CD4-positive, alpha-beta T cell (primary cell): ENCODE measurements around the gene TGFBR2. TPM values are rescaled to one million over a fixed set of nuclear protein-coding genes. Genes with fewer than 3 reads are reported as not detected.

Experiments used
- ATAC-seq: fragments of 200-7000 bp; cut with Tn5 transposase; one replicate; pipeline ENCODE4 v1.10.0; 2022; ENCODE audit warnings: mild to moderate bottlenecking; ENCODE audit not compliant: poor library complexity
- CTCF ChIA-PET: fragments of 350-600 bp; sonication (Branson Sonifier 250); formaldehyde crosslinking; loops from one replicate; lab custom pipeline; 2021; ENCODE audit warnings: antibody characterized with exemption, inconsistent platforms; lab: Charles Lee
- POLR2A ChIA-PET: fragments of 350-600 bp; sonication (Branson Sonifier 250); formaldehyde crosslinking; loops from one replicate; lab custom pipeline; 2021; ENCODE audit warnings: antibody characterized with exemption, inconsistent platforms; lab: Charles Lee
- DNase-seq, 14 experiments: peaks; one replicate each; pipeline ENCODE4 v3.0.0-alpha.2; 2013 to 2020; ENCODE audit warnings: mixed read lengths in 2 of 14
- H3K27ac ChIP-seq, 2 donors: one replicate each; pipeline versions ENCODE4 v1.5.1 to v1.7.0; 2013; ENCODE audit warnings: low read length in 2 of 2, low read depth in 1 of 2, mild to moderate bottlenecking in 1 of 2
- H3K27me3 ChIP-seq, 2 experiments: 1 replicate in 1 of 2; 2 replicates in 1 of 2; pipeline versions ENCODE4 v1.6.1 to v1.7.0; 2013; ENCODE audit warnings: low read length in 2 of 2, control low read depth in 1 of 2, mild to moderate bottlenecking in 1 of 2, moderate library complexity in 1 of 2; ENCODE audit not compliant: insufficient read depth in 2 of 2, control insufficient read depth in 1 of 2
- H3K36me3 ChIP-seq: one replicate; pipeline ENCODE4 v1.6.1; 2013; ENCODE audit warnings: low read length, control low read depth; ENCODE audit not compliant: insufficient read depth
- H3K4me1 ChIP-seq: one replicate; pipeline ENCODE4 v1.6.1; 2013; ENCODE audit warnings: low read length, control low read depth; ENCODE audit not compliant: insufficient read depth
- H3K4me3 ChIP-seq: one replicate; pipeline ENCODE4 v1.5.1; 2013; ENCODE audit warnings: mild to moderate bottlenecking, low read length, moderate library complexity
- H3K9me3 ChIP-seq, 2 experiments: 1 replicate in 1 of 2; 2 replicates in 1 of 2; pipeline versions ENCODE4 v1.6.1 to v1.7.0; 2013; ENCODE audit warnings: low read length in 2 of 2, mild to moderate bottlenecking in 2 of 2, control low read depth in 1 of 2, moderate library complexity in 1 of 2; ENCODE audit not compliant: control insufficient read depth in 1 of 2, insufficient read depth in 1 of 2
- H3K27ac Mint-ChIP-seq: one replicate; pipeline ENCODE4 v1.8.0; 2020; ENCODE audit warnings: mixed read lengths
- H3K27me3 Mint-ChIP-seq: one replicate; pipeline ENCODE4 v1.8.0; 2021; ENCODE audit warnings: mixed read lengths
- H3K36me3 Mint-ChIP-seq: one replicate; pipeline ENCODE4 v1.8.0; 2021; ENCODE audit warnings: low read depth, mixed read lengths
- H3K4me1 Mint-ChIP-seq: one replicate; pipeline ENCODE4 v1.8.0; 2021; ENCODE audit warnings: low read depth, mixed read lengths
- H3K4me3 Mint-ChIP-seq: one replicate; pipeline ENCODE4 v1.8.0; 2020; ENCODE audit warnings: mild to moderate bottlenecking, mixed read lengths
- H3K9me3 Mint-ChIP-seq: one replicate; pipeline ENCODE4 v1.8.0; 2020; ENCODE audit warnings: mixed read lengths
- intact Hi-C, 2 experiments: fragments of 100-400 bp; cut with DNase I in 1 of 2; cut with micrococcal nuclease in 1 of 2; formaldehyde crosslinking; loops; one replicate each; pipeline versions ENCODE4 v1.15.1 to v1.9.0; 2023 to 2025; cut with DNase I, micrococcal nuclease
- total RNA-seq, 174 experiments: library from RNA in 2 of 174; stranded (reverse) in 2 of 174; gene quantifications; one replicate each; pipeline ENCODE4 v1.2.3 and lab custom pipeline; 2021 to 2026
- TF ChIP-seq, protein P1 (sequence below): fragments of 200-600 bp; IDR thresholded peaks from one replicate; pipeline ENCODE4 v1.8.0; 2022; ENCODE audit warnings: antibody characterized with exemption, mild to moderate bottlenecking

Gene TGFBR2
- total RNA-seq, 2 experiments from 2014 or later: 203 to 205 TPM

DNA sequence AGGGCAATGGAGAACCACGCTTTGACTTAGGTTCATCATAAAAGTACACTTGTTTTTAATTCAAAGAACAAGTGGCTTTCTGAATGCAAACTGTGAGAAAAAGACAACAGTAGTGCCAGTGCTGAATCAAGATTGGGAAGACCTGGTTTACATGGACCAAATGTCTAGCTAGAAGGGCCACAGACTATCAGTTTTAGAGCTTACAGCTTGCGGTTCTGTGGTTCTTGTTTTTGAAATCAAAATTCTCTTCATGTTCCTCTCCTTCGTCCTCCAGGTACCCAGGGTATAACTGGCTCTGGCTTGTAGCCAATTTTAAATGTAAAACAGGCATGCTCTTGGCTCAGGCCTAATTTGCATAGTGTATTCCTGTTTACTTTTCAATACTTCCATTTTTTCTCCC lies 124.6 kb downstream of the TGFBR2 start:
- Mint-ChIP-seq H3K27ac (peak overlapping the region; percentile 31), H3K9me3 (no peaks in the 10 kb centered on the region), H3K4me3 (peak overlapping the region; percentile 23), H3K4me1 (peaks cover 57% of the 10 kb centered on the region), H3K36me3 (no peaks in the 10 kb centered on the region), H3K27me3 (no peaks in the 10 kb centered on the region)
- Histone ChIP-seq H3K9me3 (no peaks in the 10 kb centered on the region), H3K4me3 (no peak overlapping the region), H3K27ac (no peak overlapping the region), H3K4me1 (no peaks in the 10 kb centered on the region), H3K36me3 (no peaks in the 10 kb centered on the region), H3K27me3 (no peaks in the 10 kb centered on the region)
- ChIA-PET POLR2A (interaction anchor here (0.8 to 1.2 kb wide), 2 partner anchors 8 to 32 kb away, joined by 3 read pairs; no protein-coding TSS in a partner anchor), CTCF (no interaction called here)
- intact Hi-C loops: no loop called here
- ATAC-seq: no peak
- no peak for DNase-seq
- TF ChIP-seq, protein P1, sequence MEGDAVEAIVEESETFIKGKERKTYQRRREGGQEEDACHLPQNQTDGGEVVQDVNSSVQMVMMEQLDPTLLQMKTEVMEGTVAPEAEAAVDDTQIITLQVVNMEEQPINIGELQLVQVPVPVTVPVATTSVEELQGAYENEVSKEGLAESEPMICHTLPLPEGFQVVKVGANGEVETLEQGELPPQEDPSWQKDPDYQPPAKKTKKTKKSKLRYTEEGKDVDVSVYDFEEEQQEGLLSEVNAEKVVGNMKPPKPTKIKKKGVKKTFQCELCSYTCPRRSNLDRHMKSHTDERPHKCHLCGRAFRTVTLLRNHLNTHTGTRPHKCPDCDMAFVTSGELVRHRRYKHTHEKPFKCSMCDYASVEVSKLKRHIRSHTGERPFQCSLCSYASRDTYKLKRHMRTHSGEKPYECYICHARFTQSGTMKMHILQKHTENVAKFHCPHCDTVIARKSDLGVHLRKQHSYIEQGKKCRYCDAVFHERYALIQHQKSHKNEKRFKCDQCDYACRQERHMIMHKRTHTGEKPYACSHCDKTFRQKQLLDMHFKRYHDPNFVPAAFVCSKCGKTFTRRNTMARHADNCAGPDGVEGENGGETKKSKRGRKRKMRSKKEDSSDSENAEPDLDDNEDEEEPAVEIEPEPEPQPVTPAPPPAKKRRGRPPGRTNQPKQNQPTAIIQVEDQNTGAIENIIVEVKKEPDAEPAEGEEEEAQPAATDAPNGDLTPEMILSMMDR: no peak

- Mint-ChIP-seq H3K36me3 (no peaks in the 10 kb centered on the region), H3K4me3 (no peak overlapping the region), H3K4me1 (peaks cover 63% of the 10 kb centered on the region), H3K27ac (no peak overlapping the region), H3K27me3 (no peaks in the 10 kb centered on the region), H3K9me3 (no peaks in the 10 kb centered on the region)
- CTCF ChIA-PET: interaction anchor here (2.1 kb wide), 1 partner anchor 10 kb away, joined by 5 read pairs; no protein-coding TSS in a partner anchor
- H3K27me3 ChIP-seq: no peaks in the 10 kb centered on the region
- TF ChIP-seq, protein P1: no peak
- no peaks in the 10 kb centered on the region for H3K9me3 ChIP-seq
- ATAC-seq (no peak), DNase-seq (no peak)
- POLR2A ChIA-PET: interaction anchor here (0.9 to 1.3 kb wide), 2 partner anchors 10 to 52 kb away, joined by 3 to 4 read pairs; no protein-coding TSS in a partner anchor
- H3K36me3 ChIP-seq: no peaks in the 10 kb centered on the region
- no peaks in the 10 kb centered on the region for H3K4me1 ChIP-seq
- intact Hi-C loops: no loop called here
- H3K4me3 ChIP-seq: no peak overlapping the region
- no peak overlapping the region for H3K27ac ChIP-seq
Observed at GRCh38 chr3:30733209-30733608, 126.8 kb downstream of the TGFBR2 start.

- Mint-ChIP-seq H3K27ac (no peak overlapping the region), H3K4me1 (peaks cover 64% of the 10 kb centered on the region), H3K27me3 (no peaks in the 10 kb centered on the region), H3K9me3 (no peaks in the 10 kb centered on the region), H3K36me3 (no peaks in the 10 kb centered on the region), H3K4me3 (no peak overlapping the region)
- Histone ChIP-seq H3K36me3 (no peaks in the 10 kb centered on the region), H3K4me3 (no peak overlapping the region), H3K9me3 (no peaks in the 10 kb centered on the region), H3K27ac (no peak overlapping the region), H3K4me1 (no peaks in the 10 kb centered on the region), H3K27me3 (no peaks in the 10 kb centered on the region)
- no peak for ATAC-seq
- POLR2A ChIA-PET: interaction anchor here (0.9 to 1.0 kb wide), 2 partner anchors 27 to 53 kb away, joined by 3 to 4 read pairs; no protein-coding TSS in a partner anchor
- CTCF ChIA-PET: interaction anchor here (2.1 kb wide), 1 partner anchor 10 kb away, joined by 5 read pairs; no protein-coding TSS in a partner anchor
- no peak for DNase-seq
- intact Hi-C loops: no loop called here
- TF ChIP-seq, protein P1: no peak
Observed at GRCh38 chr3:30733696-30734095, 127.3 kb downstream of the TGFBR2 start.
